ENCODE measurements around the gene ALS2CL.

GRCh38 chr3:46678280-46678679, 15.2 kb downstream of the ALS2CL start:
- TF ChIP-seq ZBTB7A (IDR thresholded peaks at IDR 0.05; ENCODE audit: low read depth): no peak
- TF ChIP-seq REST (IDR thresholded peaks at IDR 0.05; ENCODE audit: low read depth): no peak
- TF ChIP-seq RAD21 (IDR thresholded peaks at IDR 0.05; ENCODE audit: low read depth): no peak
- TF ChIP-seq TEAD4 (IDR thresholded peaks at IDR 0.05): no peak
- no peak for TF ChIP-seq MAX (IDR thresholded peaks at IDR 0.05)
- TF ChIP-seq NFIC (IDR thresholded peaks at IDR 0.05): no peak
- no peak for TF ChIP-seq EP300 (IDR thresholded peaks at IDR 0.05; ENCODE audit: borderline replicate concordance)
- no peak for TF ChIP-seq USF1 (IDR thresholded peaks at IDR 0.05)
- no peak for TF ChIP-seq TAF1 (IDR thresholded peaks at IDR 0.05; ENCODE audit: low read depth)
- TF ChIP-seq CEBPB (IDR thresholded peaks at IDR 0.05): no peak

Data from Ishikawa (cell line).